Measurements from ENCODE around the gene IL1RAP.
A peak's percentile ranks its signal among the peaks of the same experiment; 100 is the strongest.

The IL1RAP gene

GRCh38 chr3:190585805-190586630 is 72.1 kb downstream of the IL1RAP start:
- Mint-ChIP-seq H3K27me3 (ENCODE audit: low read depth) (no peaks in the 10 kb centered on the region), H3K9me3 (no peaks in the 10 kb centered on the region), H3K27ac (peak overlapping the region; percentile 88), H3K4me1 (ENCODE audit: low read depth) (peaks cover 35% of the 10 kb centered on the region), H3K4me3 (peak overlapping the region; percentile 57), H3K36me3 (ENCODE audit: low read depth) (peaks cover 16% of the 10 kb centered on the region)

GRCh38 chr3:190586631-190587011 is 72.7 kb downstream of the IL1RAP start:
- Mint-ChIP-seq H3K27ac (peak overlapping the region; percentile 88), H3K4me1 (ENCODE audit: low read depth) (peaks cover 32% of the 10 kb centered on the region), H3K9me3 (no peaks in the 10 kb centered on the region), H3K27me3 (ENCODE audit: low read depth) (no peaks in the 10 kb centered on the region), H3K36me3 (ENCODE audit: low read depth) (peaks cover 16% of the 10 kb centered on the region), H3K4me3 (peak overlapping the region; percentile 57)

GRCh38 chr3:190588570-190588969 is 74.7 kb downstream of the IL1RAP start:
- Mint-ChIP-seq H3K27ac (no peak overlapping the region), H3K4me1 (ENCODE audit: low read depth) (peaks cover 27% of the 10 kb centered on the region), H3K4me3 (no peak overlapping the region), H3K9me3 (no peaks in the 10 kb centered on the region), H3K36me3 (ENCODE audit: low read depth) (peaks cover 15% of the 10 kb centered on the region), H3K27me3 (ENCODE audit: low read depth) (no peaks in the 10 kb centered on the region)

GRCh38 chr3:190589326-190589725 is 75.4 kb downstream of the IL1RAP start:
- H3K9me3 Mint-ChIP-seq, result no peaks in the 10 kb centered on the region
- H3K36me3 Mint-ChIP-seq (ENCODE audit: low read depth), result peaks cover 15% of the 10 kb centered on the region
- H3K27ac Mint-ChIP-seq, result no peak overlapping the region
- H3K4me1 Mint-ChIP-seq (ENCODE audit: low read depth), result peaks cover 31% of the 10 kb centered on the region
- H3K27me3 Mint-ChIP-seq (ENCODE audit: low read depth), result no peaks in the 10 kb centered on the region
- H3K4me3 Mint-ChIP-seq, result no peak overlapping the region

- Mint-ChIP-seq H3K4me1 (ENCODE audit: low read depth) (peaks cover 29% of the 10 kb centered on the region), H3K36me3 (ENCODE audit: low read depth) (peaks cover 12% of the 10 kb centered on the region), H3K9me3 (no peaks in the 10 kb centered on the region), H3K27me3 (ENCODE audit: low read depth) (no peaks in the 10 kb centered on the region), H3K4me3 (no peak overlapping the region), H3K27ac (no peak overlapping the region)
Measured at GRCh38 chr3:190591080-190591479, 77.2 kb downstream of the IL1RAP start.

GRCh38 chr3:190593075-190593474 is 79.2 kb downstream of the IL1RAP start:
- H3K9me3 Mint-ChIP-seq, result peaks cover 4% of the 10 kb centered on the region
- H3K27ac Mint-ChIP-seq, result no peak overlapping the region
- peaks cover 16% of the 10 kb centered on the region for H3K4me1 Mint-ChIP-seq (ENCODE audit: low read depth)
- H3K36me3 Mint-ChIP-seq (ENCODE audit: low read depth), result peaks cover 13% of the 10 kb centered on the region
- H3K4me3 Mint-ChIP-seq, result no peak overlapping the region
- no peaks in the 10 kb centered on the region for H3K27me3 Mint-ChIP-seq (ENCODE audit: low read depth)

GRCh38 chr3:190594171-190594570 is 80.3 kb downstream of the IL1RAP start:
- Mint-ChIP-seq H3K9me3 (peaks cover 9% of the 10 kb centered on the region), H3K27ac (no peak overlapping the region), H3K4me1 (ENCODE audit: low read depth) (peaks cover 13% of the 10 kb centered on the region), H3K36me3 (ENCODE audit: low read depth) (peaks cover 17% of the 10 kb centered on the region), H3K27me3 (ENCODE audit: low read depth) (no peaks in the 10 kb centered on the region), H3K4me3 (no peak overlapping the region)

GRCh38 chr3:190595179-190595795 is 81.4 kb downstream of the IL1RAP start:
- peaks cover 9% of the 10 kb centered on the region for H3K9me3 Mint-ChIP-seq
- no peak overlapping the region for H3K4me3 Mint-ChIP-seq
- no peaks in the 10 kb centered on the region for H3K27me3 Mint-ChIP-seq (ENCODE audit: low read depth)
- H3K4me1 Mint-ChIP-seq (ENCODE audit: low read depth), result peaks cover 13% of the 10 kb centered on the region
- H3K27ac Mint-ChIP-seq, result no peak overlapping the region
- peaks cover 17% of the 10 kb centered on the region for H3K36me3 Mint-ChIP-seq (ENCODE audit: low read depth)

- peaks cover 22% of the 10 kb centered on the region for H3K36me3 Mint-ChIP-seq (ENCODE audit: low read depth)
- H3K4me3 Mint-ChIP-seq, result no peak overlapping the region
- H3K9me3 Mint-ChIP-seq, result peaks cover 9% of the 10 kb centered on the region
- H3K27ac Mint-ChIP-seq, result no peak overlapping the region
- H3K4me1 Mint-ChIP-seq (ENCODE audit: low read depth), result peaks cover 12% of the 10 kb centered on the region
- H3K27me3 Mint-ChIP-seq (ENCODE audit: low read depth), result no peaks in the 10 kb centered on the region
Measured at GRCh38 chr3:190595807-190596206, 81.9 kb downstream of the IL1RAP start.

- H3K36me3 Mint-ChIP-seq (ENCODE audit: low read depth), result peaks cover 23% of the 10 kb centered on the region
- H3K27ac Mint-ChIP-seq, result no peak overlapping the region
- peaks cover 12% of the 10 kb centered on the region for H3K4me1 Mint-ChIP-seq (ENCODE audit: low read depth)
- no peaks in the 10 kb centered on the region for H3K27me3 Mint-ChIP-seq (ENCODE audit: low read depth)
- peaks cover 9% of the 10 kb centered on the region for H3K9me3 Mint-ChIP-seq
- no peak overlapping the region for H3K4me3 Mint-ChIP-seq
Measured at GRCh38 chr3:190596349-190597285, 82.7 kb downstream of the IL1RAP start.

GRCh38 chr3:190597291-190597690 is 83.4 kb downstream of the IL1RAP start:
- Mint-ChIP-seq H3K4me3 (no peak overlapping the region), H3K27ac (no peak overlapping the region), H3K9me3 (peaks cover 9% of the 10 kb centered on the region), H3K4me1 (ENCODE audit: low read depth) (peaks cover 12% of the 10 kb centered on the region), H3K36me3 (ENCODE audit: low read depth) (peaks cover 23% of the 10 kb centered on the region), H3K27me3 (ENCODE audit: low read depth) (no peaks in the 10 kb centered on the region)

- Mint-ChIP-seq H3K9me3 (peaks cover 24% of the 10 kb centered on the region), H3K4me3 (no peak overlapping the region), H3K4me1 (ENCODE audit: low read depth) (peaks cover 28% of the 10 kb centered on the region), H3K27ac (no peak overlapping the region), H3K27me3 (ENCODE audit: low read depth) (no peaks in the 10 kb centered on the region), H3K36me3 (ENCODE audit: low read depth) (peaks cover 50% of the 10 kb centered on the region)
Measured at GRCh38 chr3:190601622-190602021, 87.7 kb downstream of the IL1RAP start.

- peaks cover 14% of the 10 kb centered on the region for H3K9me3 Mint-ChIP-seq
- peaks cover 26% of the 10 kb centered on the region for H3K4me1 Mint-ChIP-seq (ENCODE audit: low read depth)
- H3K27me3 Mint-ChIP-seq (ENCODE audit: low read depth), result no peaks in the 10 kb centered on the region
- peaks cover 53% of the 10 kb centered on the region for H3K36me3 Mint-ChIP-seq (ENCODE audit: low read depth)
- peak overlapping the region; percentile 2 for H3K4me3 Mint-ChIP-seq
- peak overlapping the region; percentile 70 for H3K27ac Mint-ChIP-seq
Measured at GRCh38 chr3:190605385-190605784, 91.5 kb downstream of the IL1RAP start.

- no peak overlapping the region for H3K4me3 Mint-ChIP-seq
- peaks cover 14% of the 10 kb centered on the region for H3K9me3 Mint-ChIP-seq
- H3K27ac Mint-ChIP-seq, result no peak overlapping the region
- H3K27me3 Mint-ChIP-seq (ENCODE audit: low read depth), result no peaks in the 10 kb centered on the region
- H3K4me1 Mint-ChIP-seq (ENCODE audit: low read depth), result peaks cover 27% of the 10 kb centered on the region
- H3K36me3 Mint-ChIP-seq (ENCODE audit: low read depth), result peaks cover 52% of the 10 kb centered on the region
Measured at GRCh38 chr3:190606596-190606995, 92.7 kb downstream of the IL1RAP start.

All from T-helper 1 cell treated with Interleukin-12 subunit alpha and Interleukin-12 subunit beta and Interleukin-4 antibody, amounts not matched to agents 30 μg/mL and 1 μg/mL, for 36 hours (primary cell).